H1 (cell line): ENCODE measurements around the gene LMTK3. TPM values are rescaled to one million over a fixed set of nuclear protein-coding genes. Genes with fewer than 3 reads are reported as not detected.

Experiments used
- CBX5 ChIP-seq: fragments of 300-800, 300-1000 bp; sonication (generic); IDR thresholded peaks from 2 replicates; pipeline ENCODE4 v1.7.1; 2016; ENCODE audit warnings: antibody characterized with exemption, low read length, low read depth
- CEBPB ChIP-seq: IDR thresholded peaks from 2 replicates; pipeline ENCODE4 v1.6.1; 2012; ENCODE audit warnings: low read depth, low read length
- PHF8 ChIP-seq: fragments of 200-600 bp; sonication (generic); conservative IDR thresholded peaks from 2 replicates; pipeline ENCODE4 v1.7.1; 2012; ENCODE audit warnings: low read depth, mild to moderate bottlenecking, inconsistent platforms, low read length, moderate library complexity
- POLR2A ChIP-seq, 2 experiments: IDR thresholded peaks; 1 replicate in 1 of 2; 2 replicates in 1 of 2; pipeline ENCODE4 v1.6.1; 2011; ENCODE audit warnings: low read depth in 2 of 2, low read length in 2 of 2, mild to moderate bottlenecking in 2 of 2; ENCODE audit errors: control extremely low read depth in 1 of 2
- SIX5 ChIP-seq: IDR thresholded peaks from 2 replicates; pipeline ENCODE4 v1.6.1; 2011; ENCODE audit warnings: mild to moderate bottlenecking, low read depth, low read length
- SUZ12 ChIP-seq: fragments of 200-600 bp; sonication (generic); IDR thresholded peaks from 2 replicates; pipeline ENCODE4 v1.6.1; 2012; ENCODE audit warnings: mild to moderate bottlenecking, inconsistent platforms, low read length, moderate library complexity, mixed read lengths
- polyA plus RNA-seq, 7 experiments: library from polyadenylated mRNA; depleted of rRNA in 3 of 7; stranded (reverse) in 5 of 7; unstranded in 2 of 7; fragments of >200 nt in 5 of 7; fragments of 200-250 nt in 2 of 7; gene quantifications; 1 replicate in 5 of 7; 2 replicates in 1 of 7; 4 replicates in 1 of 7; pipeline versions ENCODE4 v1.2.1 to v1.2.3, GENCODE V29; 2011 to 2013; ENCODE audit warnings: missing spikeins in 2 of 7, mixed read lengths in 2 of 7
- total RNA-seq: library from RNA; stranded (reverse); fragmentation: NEBNext Ultra II Directional; extraction: Animal tissue kit (Norgen Biotek cat#: 25700); gene quantifications from 2 replicates; pipeline ENCODE4 v1.2.1, GENCODE V29; 2021

The LMTK3 gene
- total and polyA plus RNA-seq, 2 of the 8 experiments (the other 6 are each of a cell fraction or from before 2014, with no cell fraction given), result 2.7 to 12.4 TPM

GRCh38 chr19:48511321-48511731, 309 bp downstream of the LMTK3 start (continued):
- no peak for TF ChIP-seq CBX5
- TF ChIP-seq SUZ12, result no peak
- TF ChIP-seq SIX5, result no peak
- no peak for TF ChIP-seq PHF8
- TF ChIP-seq POLR2A (IDR thresholded peaks at IDR 0.05; ENCODE audit: control extremely low read depth in 1 of 2, low read depth in 2 of 2, low read length in 2 of 2), result no peak
- no peak for TF ChIP-seq CEBPB
